ENCODE results near the gene NXN. TPM values are rescaled to one million over a fixed set of nuclear protein-coding genes. Genes with fewer than 3 reads are reported as not detected.

NXN gene
- total RNA-seq, result 69.7 and 82.2 TPM in 2 replicates

DNA sequence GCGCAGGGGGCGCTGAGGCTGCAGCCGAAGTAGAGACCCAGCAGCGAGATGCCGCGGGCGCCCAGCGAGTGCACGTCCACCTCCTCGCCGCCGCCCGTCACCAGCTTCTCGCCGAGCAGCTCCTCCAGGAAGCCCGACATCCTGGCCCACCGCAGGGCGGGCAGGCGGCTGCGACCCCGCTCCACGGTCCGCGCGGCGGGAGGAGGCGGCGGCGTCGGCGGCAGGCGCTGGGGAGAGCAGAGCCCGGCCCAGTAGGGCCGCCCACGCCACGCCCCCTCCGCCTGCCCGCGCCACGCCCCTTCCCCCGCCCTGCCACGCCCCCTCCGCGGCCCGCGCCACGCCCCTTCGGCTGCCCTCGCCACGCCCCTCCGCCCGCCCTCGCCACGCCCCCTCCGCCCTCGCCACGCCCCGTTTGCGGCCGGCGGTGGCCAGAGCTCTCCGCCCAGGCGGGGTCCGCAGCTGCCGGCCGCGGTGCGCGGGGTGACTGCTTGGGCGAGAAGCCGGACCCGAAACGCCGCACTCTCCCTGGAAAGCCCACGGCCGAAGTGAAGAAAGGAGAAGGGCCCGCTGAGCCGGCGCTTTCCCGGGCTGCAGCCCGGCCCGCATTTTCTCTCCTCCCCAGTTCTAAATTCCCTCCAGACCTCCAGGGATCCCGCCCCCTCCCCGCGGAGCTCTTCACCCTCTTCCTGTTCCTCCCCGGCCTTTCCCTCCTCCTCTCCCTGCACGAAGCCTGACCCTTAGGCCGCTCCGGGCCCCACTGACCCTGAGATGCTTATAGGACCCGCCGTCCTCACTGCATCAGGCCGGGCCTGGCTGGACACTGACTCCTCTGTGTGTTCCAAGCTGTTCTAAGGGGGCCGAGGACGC, at the start of gene NXN:
TSS of gene NXN (minus strand) at position 238 of the 867 bp plus-strand sequence.

DNA sequence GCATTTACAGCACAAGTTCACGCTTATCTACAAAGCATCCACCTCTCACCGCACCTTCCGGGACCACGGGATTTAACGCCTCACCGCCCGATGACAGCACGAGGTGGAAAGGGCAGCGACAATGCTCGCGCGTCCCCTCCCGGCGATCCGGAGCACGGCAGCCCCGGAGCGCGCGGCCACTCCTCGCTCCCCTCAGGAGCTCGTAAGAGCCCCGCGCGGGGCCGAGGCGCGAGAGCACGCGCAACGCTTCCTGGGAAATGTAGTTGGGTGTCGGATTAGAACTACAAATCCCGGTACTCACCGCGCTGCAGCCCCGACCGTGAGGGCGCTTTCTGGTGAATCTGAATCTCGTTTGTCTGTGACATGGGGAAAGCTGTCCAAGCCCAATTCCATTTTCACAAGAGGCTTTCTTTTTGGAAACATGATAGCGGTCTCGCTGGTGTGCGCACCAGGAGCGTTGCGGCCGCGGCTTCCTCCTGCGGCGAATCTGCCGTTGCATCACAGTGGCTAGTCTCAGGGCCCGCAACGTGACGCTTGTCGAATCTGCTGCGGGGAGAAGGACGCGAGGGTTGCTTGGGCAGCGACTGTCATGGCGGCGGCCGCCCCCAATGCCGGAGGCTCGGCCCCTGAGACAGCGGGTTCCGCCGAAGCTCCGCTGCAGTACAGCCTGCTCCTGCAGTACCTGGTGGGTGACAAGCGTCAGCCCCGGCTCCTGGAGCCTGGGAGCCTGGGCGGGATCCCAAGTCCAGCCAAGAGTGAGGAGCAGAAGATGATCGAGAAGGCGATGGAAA, 17.2 kb upstream of the NXN start, which contains the start of gene TIMM22:
TSS of gene TIMM22 (plus strand) at position 576 of the 791 bp plus-strand sequence. CDS start at position 590, 14 bp downstream.

GRCh38 chr17:781805-782731, 197.5 kb downstream of the NXN start, which contains the start of the genes GLOD4 and MRM3:
TSS of gene GLOD4 (minus strand) at chr17:782280. CDS start at chr17:782255, 25 bp downstream.
TSS of gene MRM3 (plus strand) at chr17:782353. CDS start at chr17:782379, 26 bp downstream.

GRCh38 chr17:752002-752619, 227.5 kb downstream of the NXN start, which contains the start of gene GEMIN4:
TSS of gene GEMIN4 (minus strand) at chr17:752264. CDS start at chr17:752142, 122 bp downstream.

Other genes starting within 250 kb of the NXN start
- gene TLCD3A, start 247.2 kb downstream of the NXN start, total RNA-seq, result 23.9 and 49.3 TPM in 2 replicates
- gene GEMIN4, start 227.5 kb downstream of the NXN start, total RNA-seq, result 17.8 and 23.9 TPM in 2 replicates
- gene GLOD4, start 197.5 kb downstream of the NXN start, total RNA-seq, result 79.6 and 115 TPM in 2 replicates
- gene MRM3, start 197.4 kb downstream of the NXN start, total RNA-seq, result 13.2 and 23.2 TPM in 2 replicates
- 12.2 and 12.3 TPM in 2 replicates for gene TIMM22, start 17.4 kb upstream of the NXN start, total RNA-seq
- 18.1 and 63.1 TPM in 2 replicates for gene ABR, start 200.2 kb upstream of the NXN start, total RNA-seq